Left cardiac atrium (tissue), 4 donors: ENCODE data around the gene TEX13B. TPM values are rescaled to one million over a fixed set of nuclear protein-coding genes. Genes with fewer than 3 reads are reported as not detected.

Experiments
- ATAC-seq, 2 donors: fragments of 200-7000 bp; cut with Tn5 transposase; one replicate each; pipeline ENCODE4 v1.9.1; 2020; ENCODE audit warnings: mild to moderate bottlenecking in 2 of 2, moderate library complexity in 2 of 2
- DNase-seq: peaks from one replicate; pipeline ENCODE4 v3.0.0-alpha.2; 2020
- intact Hi-C, 2 donors: fragments of 100-400 bp; cut with DNase I; formaldehyde crosslinking; loops; one replicate each; pipeline versions ENCODE4 v1.14.1 to v1.15.1; 2022 to 2023
- long read RNA-seq: library from polyadenylated mRNA; unstranded; transcript quantifications from one replicate; pipeline ENCODE4 v2.0.0, GENCODE V29; 2021
- total RNA-seq, 2 donors: library from RNA; stranded (reverse); fragmentation: NEBNext Ultra II Directional; extraction: Animal tissue kit (Norgen Biotek cat#: 25700); gene quantifications; one replicate each; pipeline ENCODE4 v1.2.1, GENCODE V29; 2021
- donor health status: DM: no; HTN: yes; CAD: no.
- donor health status: DM: no; HTN: yes; CAD: no; lungs with severe emphysema.
- donor health status: DM: yes; HTN: yes; CAD: no.
- donor health status: Dilated cardiomyopathy.

Gene TEX13B, protein sequence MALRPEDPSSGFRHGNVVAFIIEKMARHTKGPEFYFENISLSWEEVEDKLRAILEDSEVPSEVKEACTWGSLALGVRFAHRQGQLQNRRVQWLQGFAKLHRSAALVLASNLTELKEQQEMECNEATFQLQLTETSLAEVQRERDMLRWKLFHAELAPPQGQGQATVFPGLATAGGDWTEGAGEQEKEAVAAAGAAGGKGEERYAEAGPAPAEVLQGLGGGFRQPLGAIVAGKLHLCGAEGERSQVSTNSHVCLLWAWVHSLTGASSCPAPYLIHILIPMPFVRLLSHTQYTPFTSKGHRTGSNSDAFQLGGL
- not detected for total RNA-seq
- long read RNA-seq: 0 reads

DNA sequence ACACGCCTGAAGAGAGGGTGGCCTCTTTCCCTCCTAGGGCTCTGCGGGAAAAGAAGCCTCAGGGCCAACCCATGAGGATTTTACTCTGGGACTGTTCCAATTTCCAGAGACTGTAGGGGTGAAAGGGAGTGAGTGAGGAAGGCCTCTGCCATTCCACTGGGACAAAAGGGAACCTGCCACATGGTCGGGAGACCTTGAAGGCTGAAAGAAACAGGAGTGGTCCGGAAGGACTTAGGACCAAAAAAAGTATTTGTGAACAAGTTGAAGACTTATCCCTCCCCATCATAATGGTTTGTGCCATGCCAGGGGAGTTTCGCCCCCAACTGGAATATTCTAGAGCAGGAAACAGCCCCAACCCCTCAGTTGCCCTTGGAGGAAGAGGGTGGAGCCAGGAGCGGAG, at the start of gene TEX13B:
Gene TEX13B, minus strand, starts transcription at position 15 of the 400 bp plus-strand sequence. CDS start 243 bp downstream, outside the sequence.
- intact Hi-C loops: no loop called here
- ATAC-seq: no peak
- no peak for DNase-seq

DNA sequence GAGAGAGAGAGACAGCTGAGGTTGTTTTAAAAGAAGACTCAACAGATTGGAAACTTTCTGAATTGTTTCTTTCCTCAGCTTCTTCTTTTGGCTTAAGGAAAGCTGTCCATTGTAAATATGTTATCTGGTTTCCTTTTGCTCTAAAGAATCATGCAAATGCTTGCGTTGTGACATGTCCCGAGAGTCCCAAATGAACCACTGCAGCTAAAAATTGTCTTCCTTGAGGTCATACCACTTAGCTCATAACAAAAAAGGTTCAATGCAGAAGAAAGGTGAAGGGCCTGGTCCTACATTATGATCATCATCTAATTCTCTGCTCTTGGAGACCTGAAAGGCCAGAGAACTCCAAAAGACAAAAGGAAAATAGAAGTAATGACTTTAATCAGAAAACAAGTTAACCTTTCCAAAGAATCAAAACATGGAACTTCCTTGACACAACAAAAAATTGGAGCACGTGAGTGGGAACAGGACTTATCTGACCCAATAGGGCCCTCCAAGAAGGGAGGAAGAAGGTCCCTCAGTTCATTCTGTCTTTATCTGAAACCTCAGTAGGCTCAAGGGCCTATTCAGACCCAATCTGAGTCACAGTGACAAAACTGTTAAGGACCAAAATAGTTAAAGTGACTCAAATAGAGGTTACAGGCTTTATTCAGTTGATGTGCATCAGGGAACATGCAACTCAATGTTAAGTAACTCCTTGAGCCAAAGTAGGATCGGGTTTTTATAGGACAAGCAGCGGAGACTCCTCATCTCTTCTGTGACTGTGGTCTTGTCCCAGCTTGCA, 48.0 kb upstream of the TEX13B start:
- no peak for DNase-seq
- intact Hi-C loops: no loop called here
- ATAC-seq: no peak

DNA sequence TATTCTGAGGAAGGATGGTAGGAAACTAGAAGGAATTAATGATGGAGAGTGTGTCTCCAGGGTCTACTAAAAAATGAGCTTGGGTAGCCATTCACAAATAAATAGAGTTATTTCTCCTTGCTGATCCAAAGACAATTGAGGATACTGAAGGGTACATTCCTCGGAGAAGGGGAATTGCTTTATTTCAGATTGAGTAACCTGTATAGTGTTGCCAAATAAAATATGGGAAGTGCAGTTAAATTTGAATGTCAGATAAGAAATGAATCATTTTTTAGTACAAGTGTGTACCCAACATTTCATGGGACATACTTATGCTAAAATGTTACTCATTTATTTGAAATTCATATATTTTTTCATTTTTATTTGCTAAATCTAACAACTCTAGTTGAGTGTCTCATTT, 46.7 kb upstream of the TEX13B start:
- intact Hi-C loops: no loop called here
- DNase-seq: no peak
- no peak for ATAC-seq

DNA sequence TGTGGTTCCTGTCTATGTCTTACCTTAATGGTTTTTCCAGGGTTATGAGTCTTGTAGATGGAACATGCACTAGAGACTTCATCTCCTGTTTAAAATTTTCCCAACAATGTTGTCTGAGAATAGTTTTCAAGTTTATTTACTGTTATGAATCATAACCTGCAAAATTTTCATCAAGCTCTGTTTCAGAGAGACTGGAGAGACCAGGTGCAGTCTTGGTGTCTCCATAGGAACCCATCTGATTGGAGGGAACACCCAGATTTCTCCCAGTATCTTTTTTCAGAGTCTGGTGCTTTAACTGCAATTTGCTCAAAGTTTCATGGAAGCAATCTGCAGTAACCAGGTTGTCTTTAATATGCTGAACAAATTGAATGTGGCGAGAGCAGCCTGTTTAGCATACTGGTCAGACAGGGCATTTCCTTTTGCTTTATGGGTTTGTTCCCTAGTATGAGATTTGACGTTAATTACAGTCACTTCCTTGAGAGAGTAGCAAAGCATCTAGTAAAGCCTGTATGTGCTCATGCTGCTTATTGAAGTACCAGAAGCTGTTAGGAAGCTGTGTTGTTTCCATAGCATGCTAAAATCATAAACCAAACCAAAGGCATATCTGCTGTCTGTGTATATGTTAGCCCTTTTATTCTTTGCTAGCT, 43.9 kb upstream of the TEX13B start:
- DNase-seq (no peak), ATAC-seq (no peak)
- intact Hi-C loops: no loop called here

DNA sequence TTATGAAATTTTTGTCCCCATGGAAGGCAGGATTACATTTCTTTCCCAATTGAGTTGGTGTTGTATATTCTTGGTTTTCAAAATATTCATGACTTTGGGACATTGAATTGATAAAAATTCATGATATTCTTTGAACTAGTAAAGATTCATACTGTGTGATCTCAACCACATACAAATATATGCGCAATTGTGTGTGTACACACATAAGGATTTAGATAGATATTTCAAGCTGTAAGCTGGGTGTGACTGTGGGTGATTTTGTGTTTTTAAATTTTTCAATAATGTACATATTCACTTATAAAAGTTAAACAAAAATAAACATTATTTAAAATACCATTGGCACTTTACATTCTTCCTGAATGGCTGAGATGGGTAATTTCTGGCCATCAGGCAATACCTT, 43.2 kb upstream of the TEX13B start:
- intact Hi-C loops: no loop called here
- ATAC-seq (no peak), DNase-seq (no peak)

DNA sequence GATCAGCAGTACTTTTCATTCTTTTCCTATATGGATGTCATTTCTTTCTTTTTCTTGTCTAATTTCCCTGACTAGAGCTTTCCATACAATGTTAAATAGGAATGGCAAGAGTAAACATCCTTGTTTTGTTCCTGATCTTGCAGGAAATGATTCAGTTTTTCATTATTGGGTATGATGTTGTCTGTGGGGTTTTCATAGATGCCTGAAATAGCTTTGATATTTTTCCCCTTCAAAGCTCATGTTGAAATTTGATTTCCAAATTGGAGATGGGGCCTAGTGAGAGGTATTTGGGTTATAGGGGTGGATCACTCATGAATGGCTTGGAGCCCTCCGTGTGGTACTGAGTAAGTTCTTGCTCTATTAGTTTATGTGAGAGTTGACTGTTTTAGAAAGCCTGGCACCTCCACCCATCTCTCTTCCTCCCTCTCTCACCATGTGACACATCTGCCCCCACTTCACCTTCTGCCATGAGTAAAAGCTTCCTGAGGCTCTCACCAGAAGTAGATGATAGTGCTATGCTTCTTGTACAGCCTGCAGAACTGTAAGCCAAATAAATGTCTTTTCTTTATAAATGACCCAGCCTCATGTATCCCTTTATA, 40.4 kb upstream of the TEX13B start:
- intact Hi-C loops: no loop called here
- ATAC-seq: no peak

DNA sequence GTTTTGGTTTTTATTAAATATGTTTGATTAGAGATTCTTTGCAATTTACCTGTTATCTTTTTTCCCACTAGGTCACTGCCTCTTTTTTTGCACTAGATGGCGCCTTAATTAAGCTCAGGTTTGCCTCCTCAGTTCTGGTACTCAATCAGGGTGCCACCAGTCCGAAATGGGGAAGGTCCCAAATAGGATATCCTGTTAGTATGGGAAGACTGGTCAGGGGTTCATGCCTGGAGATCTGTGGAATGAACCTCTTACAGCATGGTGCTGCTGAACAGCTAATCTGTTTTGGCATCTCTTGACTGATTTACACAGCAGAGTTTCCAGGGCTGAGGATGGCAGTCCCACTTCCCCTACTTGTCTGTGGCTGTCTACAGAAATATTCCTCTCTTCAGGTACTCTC, 38.5 kb upstream of the TEX13B start:
- no peak for DNase-seq
- intact Hi-C loops: no loop called here
- ATAC-seq: no peak

More for the DNA sequence above, 40.4 kb upstream of the TEX13B start:
- no peak for DNase-seq

DNA sequence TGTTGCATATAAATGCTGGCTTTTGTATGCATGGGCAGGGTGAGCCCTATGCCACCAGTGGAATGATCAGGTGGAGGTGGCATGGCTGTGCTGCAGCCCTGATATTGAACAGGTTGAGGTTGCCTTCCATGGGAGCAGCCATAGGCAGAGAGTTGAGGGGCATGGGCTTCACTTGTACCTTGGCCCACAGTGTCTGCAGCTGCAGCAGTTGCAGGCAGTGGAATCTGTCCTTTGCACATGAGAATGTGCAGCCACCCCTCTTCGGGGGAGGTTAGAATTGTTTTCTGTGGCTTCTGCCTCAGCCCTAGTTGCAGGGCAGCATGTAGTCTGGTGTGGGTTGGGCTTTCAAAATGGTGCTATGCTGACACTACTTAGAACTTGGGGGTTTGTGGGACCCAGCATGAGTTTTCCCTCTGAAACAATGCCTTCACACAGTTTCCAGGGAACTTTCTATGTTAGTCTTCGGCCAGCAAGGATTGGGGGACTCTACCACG, 37.3 kb upstream of the TEX13B start:
- no peak for DNase-seq
- no peak for ATAC-seq
- intact Hi-C loops: no loop called here

DNA sequence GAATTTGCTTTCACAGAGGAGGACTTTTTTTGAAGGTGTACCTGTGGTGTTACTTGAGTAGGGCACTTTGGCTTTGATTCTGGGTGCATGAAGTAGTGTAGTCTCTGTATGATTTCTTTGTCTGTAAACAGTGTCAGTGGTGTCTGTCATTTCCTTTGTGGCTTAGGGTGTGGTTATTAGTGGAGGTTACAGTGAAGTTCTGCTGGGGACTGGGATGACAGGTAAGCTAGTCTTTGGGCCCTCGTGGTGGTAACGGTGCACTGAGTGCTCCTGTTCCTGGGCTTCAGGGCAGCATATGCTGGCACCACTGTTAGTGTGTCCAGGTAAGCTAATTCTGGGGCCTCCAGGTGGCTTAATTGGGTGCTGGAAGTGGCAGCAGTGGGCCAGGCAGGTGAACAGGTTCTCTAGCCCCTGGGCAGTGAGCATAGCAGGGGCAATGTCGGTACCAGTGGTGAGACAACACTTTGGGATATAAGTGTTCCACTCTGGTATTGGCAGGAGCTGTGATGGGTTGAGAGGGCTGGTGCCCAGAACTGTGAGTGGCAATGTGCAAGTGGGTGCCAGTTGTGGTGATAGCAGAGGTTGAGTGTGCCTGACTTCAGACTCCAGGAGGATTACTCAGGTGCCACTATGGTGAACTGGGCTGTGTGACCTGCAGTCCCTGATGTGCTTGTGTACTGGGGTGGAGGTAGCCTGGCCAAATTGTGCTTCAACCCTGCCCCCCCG, 36.6 kb upstream of the TEX13B start:
- ATAC-seq: peak in 1 of 2 donors; percentile 50
- no peak for DNase-seq
- intact Hi-C loops: no loop called here

DNA sequence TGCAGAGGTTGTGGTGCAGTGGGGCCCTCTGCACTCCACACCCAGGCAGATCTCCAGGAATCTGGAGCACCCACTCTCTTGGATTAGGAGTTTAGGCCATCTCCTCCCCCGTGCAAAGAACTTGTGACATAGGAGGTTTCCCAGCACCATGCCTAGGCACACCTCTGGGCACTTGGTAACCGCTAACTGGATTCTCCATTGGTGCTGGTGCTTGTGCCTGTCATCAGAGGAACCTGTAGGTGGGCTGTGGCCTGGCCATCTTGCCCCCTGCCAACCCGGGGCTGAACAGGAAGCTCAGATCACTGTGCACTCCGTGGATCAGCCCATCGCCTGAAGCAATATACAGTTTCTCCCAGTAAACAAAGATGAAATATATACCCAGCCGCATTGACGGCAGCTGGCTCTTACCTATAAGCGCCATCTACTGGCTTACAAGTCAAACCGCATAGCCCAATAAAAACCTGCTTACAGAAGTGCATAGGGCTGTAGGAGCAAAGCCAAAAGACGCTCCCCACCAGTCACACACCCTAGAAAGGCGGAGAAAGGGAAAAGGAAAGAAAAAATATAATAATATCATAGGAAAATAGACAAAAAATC, 19.1 kb upstream of the TEX13B start:
- ATAC-seq: no peak

DNA sequence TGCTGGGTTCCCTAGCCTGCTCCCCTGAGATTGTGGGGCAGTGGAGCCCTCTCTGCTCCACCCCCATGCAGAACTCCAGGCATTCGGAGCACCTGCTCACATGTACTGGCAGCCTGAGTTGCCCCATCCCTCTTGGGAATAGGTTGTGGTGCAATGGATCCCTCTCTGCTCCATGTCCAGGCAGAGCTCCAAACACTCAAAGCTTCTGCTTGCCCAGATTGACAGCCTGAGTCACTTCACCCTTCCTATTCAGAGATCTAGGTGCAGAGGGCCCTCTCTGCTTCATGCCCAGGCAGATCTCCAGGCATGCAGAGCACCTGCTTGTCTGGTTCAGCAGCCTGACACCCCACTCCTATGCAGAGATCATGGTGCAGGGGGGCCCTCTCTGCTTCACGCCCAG, 18.6 kb upstream of the TEX13B start:
- DNase-seq (no peak), ATAC-seq (no peak)
- intact Hi-C loops: no loop called here

More for the DNA sequence above, 19.1 kb upstream of the TEX13B start:
- DNase-seq: no peak
- intact Hi-C loops: no loop called here

DNA sequence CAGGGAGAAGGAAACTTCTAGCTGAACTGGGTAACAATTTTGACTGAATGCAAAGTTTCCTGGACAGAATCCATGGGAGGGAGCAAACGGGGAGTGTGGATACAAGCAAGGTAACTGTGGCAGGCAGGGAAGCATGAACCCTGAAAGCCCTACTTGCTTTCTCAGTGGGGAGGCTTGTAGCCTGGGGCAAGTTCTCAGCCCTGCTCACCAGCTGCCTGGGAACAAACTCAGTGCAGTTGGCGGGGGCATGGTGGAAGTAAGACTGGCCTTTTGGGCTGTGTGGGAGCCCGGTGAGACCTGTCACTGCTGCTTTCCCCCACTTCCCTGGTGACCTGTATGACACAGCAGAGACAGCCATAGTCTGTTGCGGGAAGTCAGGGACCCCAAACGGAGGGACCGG, 14.0 kb upstream of the TEX13B start:
- intact Hi-C loops: no loop called here
- no peak for ATAC-seq
- no peak for DNase-seq

DNA sequence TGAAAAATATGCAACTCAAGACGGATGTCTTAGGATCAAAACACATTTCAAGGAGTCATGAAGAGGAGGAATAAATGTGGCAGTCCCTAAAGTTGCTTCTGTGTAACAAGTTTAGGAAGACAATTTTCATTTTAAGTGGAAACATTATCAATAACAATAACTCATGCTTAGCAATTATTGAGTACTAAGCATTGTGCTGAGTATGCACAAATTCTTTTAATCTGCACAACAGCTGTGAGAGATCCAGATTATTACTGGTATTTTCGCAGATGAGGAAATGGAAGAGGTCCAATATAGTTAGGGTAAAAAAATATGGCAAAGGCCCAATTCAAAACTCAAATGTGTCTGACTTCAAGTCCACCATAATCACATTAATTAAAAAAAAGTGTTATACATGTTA, 2.9 kb upstream of the TEX13B start:
- DNase-seq (no peak), ATAC-seq (no peak)
- intact Hi-C loops: no loop called here

DNA sequence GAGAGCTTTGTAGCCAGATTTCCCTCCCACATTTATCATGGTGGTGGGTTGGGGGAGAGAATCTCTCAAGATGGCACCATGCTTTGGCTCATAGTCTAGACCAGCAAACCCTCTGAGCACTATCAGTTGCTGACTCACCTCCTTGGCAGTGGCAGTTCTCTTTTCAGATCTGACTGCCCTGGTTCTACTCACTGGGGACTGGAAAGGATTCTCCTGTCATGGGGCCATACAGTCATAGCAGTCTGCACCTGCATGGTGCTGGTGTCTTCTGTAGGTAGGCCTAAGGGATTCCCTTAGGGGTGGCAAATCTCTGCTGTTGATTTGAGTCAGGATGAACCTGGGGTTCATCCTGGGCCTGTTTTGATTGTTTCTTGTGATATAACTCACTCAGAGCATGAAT, 2.6 kb downstream of the TEX13B start:
- intact Hi-C loops: no loop called here
- DNase-seq: no peak
- ATAC-seq: no peak

DNA sequence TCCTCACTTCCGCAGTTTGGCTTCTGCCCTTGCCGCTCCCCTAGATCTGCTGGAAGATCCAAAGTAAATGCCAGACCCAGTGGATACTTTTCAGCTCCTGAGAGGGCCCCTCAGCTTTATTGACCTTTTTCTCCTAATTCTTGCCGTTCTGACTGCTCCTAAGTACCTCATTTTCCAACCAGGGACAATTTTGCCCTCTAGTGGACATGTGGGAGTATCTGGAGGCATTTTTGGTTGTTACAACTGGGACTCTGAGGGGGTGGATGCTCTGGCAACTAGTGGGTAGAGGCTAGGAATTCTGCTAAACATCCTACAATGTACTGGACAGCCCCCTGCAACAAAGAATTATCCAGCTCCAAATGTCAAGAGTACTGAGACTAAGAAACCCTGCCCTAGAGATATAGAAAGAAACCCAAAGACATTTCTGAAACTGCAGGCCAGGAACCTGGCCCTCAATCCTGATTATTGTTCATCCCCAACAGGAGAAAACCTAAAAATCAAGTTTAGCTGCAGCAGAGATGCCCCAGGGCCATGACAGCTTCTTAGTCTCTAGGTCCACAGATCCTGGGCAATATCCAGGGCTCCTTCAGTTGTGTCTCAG, 3.4 kb downstream of the TEX13B start:
- ATAC-seq: no peak
- no peak for DNase-seq
- intact Hi-C loops: no loop called here

DNA sequence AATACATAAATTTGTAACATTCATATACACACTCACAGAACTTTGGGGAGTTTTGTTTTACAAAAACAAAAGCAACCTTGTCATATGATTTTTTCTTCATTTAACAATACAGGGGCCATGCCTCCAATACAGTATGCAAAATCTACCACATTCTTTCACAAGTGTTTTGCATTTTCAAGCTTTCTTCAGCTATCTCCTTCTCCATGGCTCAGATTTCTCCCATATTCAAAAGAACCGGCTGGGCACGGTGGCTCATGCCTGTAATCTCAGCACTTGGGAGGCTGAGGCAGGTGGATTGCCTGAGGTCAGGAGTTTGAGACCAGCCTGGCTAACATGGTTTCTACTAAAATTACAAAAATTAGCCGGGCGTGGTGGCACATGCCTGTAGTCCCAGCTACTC, 4.1 kb downstream of the TEX13B start:
- ATAC-seq (no peak), DNase-seq (no peak)
- intact Hi-C loops: no loop called here

DNA sequence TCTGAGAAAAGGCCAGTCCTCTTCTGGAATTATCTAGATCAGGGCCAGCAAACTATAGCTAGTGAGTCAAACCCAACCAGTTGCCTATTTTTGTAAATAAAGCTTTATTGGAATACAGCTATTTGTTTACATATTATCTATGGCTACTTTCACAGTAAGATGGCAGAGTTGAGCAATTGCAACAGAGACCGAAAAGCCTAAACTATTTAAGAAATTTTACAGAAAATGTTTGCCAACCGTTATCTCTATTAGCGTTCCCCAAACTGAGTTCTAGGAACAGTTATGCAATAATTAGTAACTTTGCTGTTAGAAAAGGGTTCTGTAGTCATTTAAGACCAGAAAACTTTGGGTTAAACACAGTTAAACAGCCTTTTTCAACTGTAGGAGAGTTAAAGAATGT, 10.5 kb downstream of the TEX13B start:
- DNase-seq (no peak), ATAC-seq (no peak)
- intact Hi-C loops: no loop called here

DNA sequence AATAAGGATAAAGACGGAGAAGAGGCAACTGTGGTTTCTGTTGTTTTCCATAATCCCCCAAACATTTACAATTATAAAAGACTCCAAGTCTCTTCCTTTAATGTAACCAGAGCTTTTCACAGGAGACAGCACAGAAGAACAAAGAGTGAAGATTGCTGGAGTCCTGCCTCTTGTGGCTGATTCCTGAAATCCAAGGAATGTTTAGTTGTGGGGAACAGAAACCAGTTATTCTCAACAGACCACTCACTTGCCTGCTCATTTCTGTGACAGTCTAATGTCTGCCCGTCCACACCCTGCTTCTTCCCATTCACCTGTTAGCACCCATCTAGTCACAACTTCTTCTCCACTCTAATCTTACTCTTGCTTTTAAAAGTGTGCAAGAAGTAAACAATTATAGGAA, 12.1 kb downstream of the TEX13B start:
- DNase-seq (no peak), ATAC-seq (no peak)
- intact Hi-C loops: no loop called here
